ENCODE measurements around the gene SLC39A11. TPM values are rescaled to one million over a fixed set of nuclear protein-coding genes. Genes with fewer than 3 reads are reported as not detected.

SLC39A11 gene
- polyA plus RNA-seq, 1 donor from 2014 or later = 8.0 TPM

GRCh38 chr17:72719578-72720493, 372.7 kb downstream of the SLC39A11 start:
- H2AFZ ChIP-seq (ENCODE audit: low read depth, low read length) = no peak overlapping the region
- H4K20me1 ChIP-seq (ENCODE audit: insufficient read depth) = no peaks in the 10 kb centered on the region
- TF ChIP-seq REST (IDR thresholded peaks at IDR 0.05; ENCODE audit: borderline replicate concordance) (no peak), EP300 (conservative IDR thresholded peaks at IDR 0.05; ENCODE audit: poor library complexity, severe bottlenecking) (no peak), POLR2AphosphoS5 (IDR thresholded peaks at IDR 0.05) (no peak), EZH2 (IDR thresholded peaks at IDR 0.05; ENCODE audit: borderline replicate concordance, insufficient read depth, low read length, poor library complexity, severe bottlenecking) (no peak), TAF1 (IDR thresholded peaks at IDR 0.05; ENCODE audit: low read depth) (no peak), SMC3 (conservative IDR thresholded peaks at IDR 0.05; ENCODE audit: poor library complexity) (no peak), CTCF (IDR thresholded peaks at IDR 0.05; ENCODE audit: poor library complexity, severe bottlenecking) (no peak), MXI1 (conservative IDR thresholded peaks at IDR 0.05; ENCODE audit: poor library complexity, severe bottlenecking) (no peak), RAD21 (conservative IDR thresholded peaks at IDR 0.05) (no peak)
- no peak overlapping the region for H3K27ac ChIP-seq (ENCODE audit: low read length)
- H3K4me3 ChIP-seq (ENCODE audit: low read length) = no peak overlapping the region
- no peaks in the 10 kb centered on the region for H3K9me2 ChIP-seq (ENCODE audit: insufficient read depth, low read length)
- H3K36me3 ChIP-seq (ENCODE audit: insufficient read depth, low read length) = no peaks in the 10 kb centered on the region
- no peak overlapping the region for H3K9ac ChIP-seq (ENCODE audit: low read length)
- no peaks in the 10 kb centered on the region for H3F3A ChIP-seq (ENCODE audit: insufficient read depth, low read length, poor library complexity, severe bottlenecking)
- no peaks in the 10 kb centered on the region for H3K79me2 ChIP-seq (replicated peaks; ENCODE audit: insufficient read depth, low read length)
- H3K4me2 ChIP-seq (ENCODE audit: low read length) = no peak overlapping the region
- H3K9me3 ChIP-seq (ENCODE audit: low read length) = no peaks in the 10 kb centered on the region
- H3K27me3 ChIP-seq (ENCODE audit: insufficient read depth, low read depth, low read length) = no peaks in the 10 kb centered on the region

- Histone ChIP-seq H3K4me3 (ENCODE audit: low read length) (no peak overlapping the region), H3K9me2 (ENCODE audit: insufficient read depth, low read length) (no peaks in the 10 kb centered on the region), H3F3A (ENCODE audit: insufficient read depth, low read length, poor library complexity, severe bottlenecking) (no peaks in the 10 kb centered on the region), H3K36me3 (ENCODE audit: insufficient read depth, low read length) (no peaks in the 10 kb centered on the region), H2AFZ (ENCODE audit: low read depth, low read length) (no peak overlapping the region), H3K27ac (ENCODE audit: low read length) (no peak overlapping the region), H3K79me2 (replicated peaks; ENCODE audit: insufficient read depth, low read length) (no peaks in the 10 kb centered on the region), H3K9me3 (ENCODE audit: low read length) (no peaks in the 10 kb centered on the region), H3K27me3 (ENCODE audit: insufficient read depth, low read depth, low read length) (no peaks in the 10 kb centered on the region), H3K9ac (ENCODE audit: low read length) (no peak overlapping the region), H4K20me1 (ENCODE audit: insufficient read depth) (no peaks in the 10 kb centered on the region), H3K4me2 (ENCODE audit: low read length) (no peak overlapping the region)
- TF ChIP-seq RAD21 (conservative IDR thresholded peaks at IDR 0.05) = no peak
- no peak for TF ChIP-seq TAF1 (IDR thresholded peaks at IDR 0.05; ENCODE audit: low read depth)
- no peak for TF ChIP-seq SMC3 (conservative IDR thresholded peaks at IDR 0.05; ENCODE audit: poor library complexity)
- no peak for TF ChIP-seq REST (IDR thresholded peaks at IDR 0.05; ENCODE audit: borderline replicate concordance)
- TF ChIP-seq EZH2 (IDR thresholded peaks at IDR 0.05; ENCODE audit: borderline replicate concordance, insufficient read depth, low read length, poor library complexity, severe bottlenecking) = no peak
- no peak for TF ChIP-seq EP300 (conservative IDR thresholded peaks at IDR 0.05; ENCODE audit: poor library complexity, severe bottlenecking)
- TF ChIP-seq MXI1 (conservative IDR thresholded peaks at IDR 0.05; ENCODE audit: poor library complexity, severe bottlenecking) = no peak
- TF ChIP-seq CTCF (IDR thresholded peaks at IDR 0.05; ENCODE audit: poor library complexity, severe bottlenecking) = no peak
Observed at GRCh38 chr17:72719206-72719577, 373.3 kb downstream of the SLC39A11 start.
